GM12892 (cell line): ENCODE measurements around the gene CYTL1. TPM values are rescaled to one million over a fixed set of nuclear protein-coding genes. Genes with fewer than 3 reads are reported as not detected.
"Not testable (repeated sequence)": the region's sequence is repeated elsewhere in the genome, so short reads cannot be mapped to it uniquely, and the experiment has no call there.

Source experiments
- DNase-seq: peaks from one replicate; pipeline ENCODE4 v3.0.0; 2011; ENCODE audit not compliant: insufficient read length
- FAIRE-seq: peaks from 2 replicates; lab custom pipeline; 2011; peaks lifted over from hg19 to GRCh38; lab: Jason Lieb, UNC
- POLR2A ChIP-seq: IDR thresholded peaks from 2 replicates; pipeline ENCODE4 v1.6.1; 2011; ENCODE audit warnings: low read depth, low read length, control low read depth
- POLR2AphosphoS5 ChIP-seq: IDR thresholded peaks from 2 replicates; pipeline ENCODE4 v1.6.1; 2011; ENCODE audit warnings: low read depth, low read length, control low read depth
- TAF1 ChIP-seq: IDR thresholded peaks from 2 replicates; pipeline ENCODE4 v1.6.1; 2011; ENCODE audit warnings: low read depth, mild to moderate bottlenecking, control low read depth, low read length, borderline replicate concordance
- polyA plus RNA-seq: library from polyadenylated mRNA; unstranded; fragments of >200 nt; gene quantifications from one replicate; pipeline ENCODE4 v1.2.1, GENCODE V29; 2012; ENCODE audit warnings: missing spikeins, inconsistent platforms; ENCODE audit not compliant: missing spikeins

CYTL1 gene, protein sequence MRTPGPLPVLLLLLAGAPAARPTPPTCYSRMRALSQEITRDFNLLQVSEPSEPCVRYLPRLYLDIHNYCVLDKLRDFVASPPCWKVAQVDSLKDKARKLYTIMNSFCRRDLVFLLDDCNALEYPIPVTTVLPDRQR
- not detected for polyA plus RNA-seq

- FAIRE-seq (no peak), DNase-seq (no peak)
- no peak for TF ChIP-seq TAF1
- no peak for TF ChIP-seq POLR2A
- no peak for TF ChIP-seq POLR2AphosphoS5
These were observed at the start of gene CYTL1 for GRCh38 chr4:5019274-5019673. CYTL1 (minus strand) TSS chr4:5019458; CDS start chr4:5019445, 13 bp downstream.

- DNase-seq (no peak), FAIRE-seq (no peak)
- TF ChIP-seq POLR2AphosphoS5 = no peak
- TF ChIP-seq TAF1 = no peak
- no peak for TF ChIP-seq POLR2A
These were observed 48.6 kb upstream of the CYTL1 start for GRCh38 chr4:5067908-5068307.

DNA sequence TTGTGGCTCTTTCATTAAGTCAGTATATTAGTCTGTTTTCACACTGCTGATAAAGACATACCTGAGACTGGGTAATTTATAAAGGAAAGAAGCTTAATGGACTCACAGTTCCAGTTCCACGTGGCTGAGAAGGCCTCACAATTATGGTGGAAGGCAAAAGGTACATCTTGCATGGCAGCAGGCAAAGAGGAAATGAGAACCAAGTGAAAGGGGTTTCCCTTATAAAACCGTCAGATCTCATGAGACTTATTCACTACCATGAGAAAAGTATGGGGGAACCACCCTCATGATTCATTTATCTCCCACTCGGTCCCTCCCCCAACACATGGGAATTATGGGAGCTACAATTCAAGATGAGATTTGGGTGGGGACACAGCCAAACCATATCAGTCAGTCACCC, 47.7 kb upstream of the CYTL1 start:
- not testable (repeated sequence) for DNase-seq, FAIRE-seq

GRCh38 chr4:5066101-5066500, 46.8 kb upstream of the CYTL1 start:
- DNase-seq (no peak), FAIRE-seq (no peak)
- TF ChIP-seq POLR2A = no peak
- no peak for TF ChIP-seq POLR2AphosphoS5
- no peak for TF ChIP-seq TAF1

- no peak for FAIRE-seq
- TF ChIP-seq POLR2A (no peak), POLR2AphosphoS5 (no peak), TAF1 (no peak)
- no peak for DNase-seq
These were observed 36.2 kb upstream of the CYTL1 start for GRCh38 chr4:5055411-5055810.

- no peak for TF ChIP-seq POLR2AphosphoS5
- no peak for TF ChIP-seq POLR2A
- TF ChIP-seq TAF1 = no peak
- DNase-seq (no peak), FAIRE-seq (no peak)
These were observed 35.3 kb upstream of the CYTL1 start for GRCh38 chr4:5054532-5054931.

GRCh38 chr4:5052726-5053425, 33.6 kb upstream of the CYTL1 start:
- no peak for DNase-seq
- TF ChIP-seq POLR2AphosphoS5 = no peak
- TF ChIP-seq POLR2A = no peak
- TF ChIP-seq TAF1 = no peak
- FAIRE-seq = no peak

DNA sequence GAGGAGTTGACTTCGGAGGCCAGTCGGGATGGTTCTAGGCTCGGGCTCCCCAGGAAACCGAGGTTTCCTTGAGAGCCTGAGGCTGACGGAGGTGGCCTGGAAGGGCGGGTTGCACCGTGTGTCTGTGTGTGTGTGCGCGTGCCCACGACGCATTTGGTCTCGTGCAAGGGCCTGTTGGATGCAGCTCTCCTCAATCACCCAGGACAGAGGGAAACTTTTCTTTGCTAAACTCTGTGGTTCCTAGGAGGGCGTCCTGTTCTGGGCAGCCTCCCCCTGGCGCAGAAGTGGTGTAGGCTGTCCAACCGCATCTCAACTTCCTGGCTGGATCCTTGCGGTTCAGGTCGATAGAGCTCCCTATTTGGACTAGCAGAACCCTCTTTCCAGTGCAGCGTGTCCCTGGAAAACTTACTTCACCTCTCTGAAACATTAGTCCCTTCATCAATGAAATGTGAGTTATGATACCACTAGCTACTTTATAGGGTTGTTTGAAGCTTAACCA, 33.0 kb upstream of the CYTL1 start:
- DNase-seq = no peak
- no peak for FAIRE-seq
- TF ChIP-seq POLR2A (no peak), POLR2AphosphoS5 (no peak), TAF1 (no peak)

GRCh38 chr4:5051278-5052203, 32.3 kb upstream of the CYTL1 start, which contains the start of gene STK32B:
STK32B (plus strand) TSS chr4:5051480.
- FAIRE-seq (no peak), DNase-seq (peak; percentile 22)
- TF ChIP-seq TAF1 (no peak), POLR2A (no peak), POLR2AphosphoS5 (no peak)

GRCh38 chr4:5050520-5051277, 31.4 kb upstream of the CYTL1 start:
- DNase-seq = peak; percentile 38
- TF ChIP-seq POLR2A = no peak
- no peak for TF ChIP-seq POLR2AphosphoS5
- TF ChIP-seq TAF1 = no peak
- no peak for FAIRE-seq
